Activated CD8-positive, alpha-beta memory T cell treated with anti-CD3 and anti-CD28 coated beads for 4 hours (primary cell): Measurements from ENCODE around the gene RAB44.

Source experiments
- DNase-seq, 2 donors: peaks; one replicate each; pipeline ENCODE4 v3.0.0-alpha.2; 2020; ENCODE audit warnings: low read depth in 2 of 2

The RAB44 gene

DNA sequence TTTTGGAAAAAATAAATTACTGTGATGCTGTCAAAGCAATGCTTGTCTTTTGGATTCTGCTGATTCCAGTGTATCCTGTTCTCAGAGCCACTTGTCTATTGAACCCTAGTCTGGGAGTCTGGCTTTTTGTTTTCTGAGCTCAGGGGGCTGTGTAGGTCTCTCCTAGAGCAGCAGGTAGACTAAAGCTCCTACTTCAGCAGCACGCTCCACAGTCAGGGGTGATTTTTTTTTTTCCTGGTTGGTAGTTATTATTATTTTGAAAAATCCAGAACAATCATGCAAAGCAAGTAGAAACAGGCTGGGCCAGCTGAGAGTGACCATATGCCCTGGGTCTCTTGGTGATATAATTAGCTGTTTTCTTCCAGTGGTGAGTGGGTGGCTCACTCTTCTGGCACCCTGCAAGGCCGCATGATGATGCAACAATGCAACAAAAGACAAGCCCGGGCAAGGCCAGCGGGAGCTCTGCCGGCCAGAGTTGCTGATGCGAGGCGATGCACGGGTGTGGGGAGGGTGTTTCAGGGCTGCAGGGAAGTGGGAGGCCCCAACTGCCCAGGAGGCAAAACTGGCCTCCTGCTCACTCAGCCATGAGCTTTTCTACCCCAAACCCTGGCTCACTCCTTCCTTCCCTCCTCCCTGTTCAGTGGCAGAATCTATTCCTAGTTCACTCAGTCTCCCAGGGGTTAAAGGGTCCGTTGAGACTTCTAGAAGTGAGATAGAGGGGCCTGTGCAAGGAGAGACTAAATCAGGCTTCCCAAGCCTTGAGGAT, 30.6 kb upstream of the RAB44 start:
- no peak for DNase-seq

DNA sequence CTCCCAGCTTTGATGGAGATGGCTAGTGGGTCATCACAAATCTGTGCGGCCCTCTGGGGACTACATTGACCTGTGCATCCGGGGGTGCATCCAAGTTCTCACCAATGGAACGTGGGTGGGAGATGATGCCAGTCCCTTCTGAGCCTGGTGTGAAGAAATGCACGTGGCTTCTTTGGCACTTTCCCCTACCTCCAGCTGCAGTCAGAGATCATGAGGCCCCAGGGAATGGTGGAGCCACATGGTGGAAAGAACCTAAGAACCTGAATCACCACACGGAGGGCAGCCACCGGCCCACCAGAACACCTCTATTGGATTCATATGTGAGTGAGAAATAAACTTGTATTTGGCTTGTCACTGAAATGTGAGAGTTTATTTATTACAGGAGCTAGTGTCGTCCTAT, 29.0 kb upstream of the RAB44 start:
- no peak for DNase-seq

DNA sequence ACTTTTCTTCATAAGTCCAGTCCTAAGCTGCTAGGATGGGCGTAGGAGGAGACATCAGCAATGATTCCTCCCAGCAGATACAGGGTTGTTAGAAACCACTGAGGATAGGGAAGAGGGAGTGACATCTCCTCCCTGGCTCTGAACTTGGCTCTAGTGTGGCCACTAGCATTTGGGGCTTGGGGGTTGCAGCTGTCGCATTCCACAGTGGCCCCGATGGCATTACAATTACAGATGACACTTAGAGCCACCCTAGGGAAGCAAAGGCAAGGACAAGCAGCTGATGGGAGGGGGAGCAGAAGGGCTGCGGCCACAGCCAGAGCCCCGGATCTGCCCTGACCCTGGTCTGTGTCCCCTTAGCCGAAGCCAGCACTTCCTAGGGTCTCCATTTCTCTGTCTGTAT, 28.6 kb upstream of the RAB44 start:
- no peak for DNase-seq

DNA sequence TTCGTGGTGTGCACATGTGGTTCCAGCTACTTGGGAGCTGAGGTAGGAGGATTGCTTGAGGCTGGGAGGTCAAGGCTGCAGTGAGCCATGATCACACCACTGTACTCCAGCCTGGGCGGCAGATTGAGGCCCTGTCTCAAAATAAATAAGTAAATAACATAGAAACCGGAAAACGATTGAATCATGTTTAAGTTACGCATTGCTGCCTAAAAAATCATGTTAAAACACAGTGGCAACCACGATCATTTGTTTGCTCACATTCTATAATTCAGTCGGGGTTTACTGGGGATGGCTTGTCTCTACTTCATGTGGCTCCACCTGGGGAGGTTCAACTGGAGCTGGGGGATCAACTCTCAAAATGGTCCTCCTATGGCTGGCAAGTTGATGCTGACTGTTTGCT, 27.4 kb upstream of the RAB44 start:
- DNase-seq, result no peak

DNA sequence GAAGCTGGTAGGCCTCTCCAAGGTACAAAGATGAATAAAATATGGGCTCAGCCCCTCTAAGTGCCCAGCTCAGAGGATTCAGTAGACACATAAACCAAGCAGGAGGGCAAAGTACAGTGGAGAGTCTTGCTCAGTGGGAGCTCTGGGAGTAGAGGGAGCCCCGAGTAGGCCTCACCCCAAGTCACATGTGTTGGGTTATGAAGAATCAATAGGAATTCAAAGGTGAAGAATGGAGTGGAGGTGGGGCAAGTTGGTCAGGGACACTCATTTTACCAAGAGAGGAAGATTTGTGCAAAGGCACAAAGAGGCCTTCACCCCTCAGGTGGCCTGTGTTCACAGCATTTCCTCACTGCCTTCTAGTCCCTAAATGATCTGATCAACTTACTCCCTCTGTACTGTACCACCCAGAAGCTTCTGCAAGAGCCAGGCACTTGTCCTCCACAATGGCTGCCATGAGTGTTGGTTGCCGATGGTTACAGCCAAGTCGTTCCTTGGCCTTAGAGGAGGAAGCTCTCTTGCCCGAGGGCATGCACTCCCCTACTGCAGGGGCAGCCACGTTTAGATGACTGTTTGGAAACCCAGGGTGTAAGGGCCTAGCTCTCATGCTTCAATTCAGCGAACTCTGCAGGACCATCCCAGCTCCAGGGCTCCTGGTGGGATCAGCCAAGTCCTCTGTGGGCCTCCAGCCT, 25.8 kb upstream of the RAB44 start:
- DNase-seq, result no peak

DNA sequence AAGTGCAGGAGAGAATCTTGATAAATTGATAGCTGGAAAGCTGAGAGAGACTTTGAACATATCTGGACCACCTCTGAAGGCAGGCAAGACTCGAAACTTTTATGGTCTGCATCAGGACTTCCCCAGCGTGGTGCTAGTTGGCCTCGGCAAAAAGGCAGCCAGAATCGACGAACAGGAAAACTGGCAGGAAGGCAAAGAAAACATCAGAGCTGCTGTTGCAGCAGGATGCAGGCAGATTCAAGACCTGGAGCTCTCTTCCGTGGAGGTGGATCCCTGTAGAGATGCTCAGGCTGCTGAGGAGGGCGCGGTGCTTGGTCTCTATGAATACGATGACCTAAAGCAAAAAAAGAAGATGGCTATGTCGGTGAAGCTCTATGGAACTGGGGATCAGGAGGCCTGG, 23.7 kb upstream of the RAB44 start:
- DNase-seq, result no peak

DNA sequence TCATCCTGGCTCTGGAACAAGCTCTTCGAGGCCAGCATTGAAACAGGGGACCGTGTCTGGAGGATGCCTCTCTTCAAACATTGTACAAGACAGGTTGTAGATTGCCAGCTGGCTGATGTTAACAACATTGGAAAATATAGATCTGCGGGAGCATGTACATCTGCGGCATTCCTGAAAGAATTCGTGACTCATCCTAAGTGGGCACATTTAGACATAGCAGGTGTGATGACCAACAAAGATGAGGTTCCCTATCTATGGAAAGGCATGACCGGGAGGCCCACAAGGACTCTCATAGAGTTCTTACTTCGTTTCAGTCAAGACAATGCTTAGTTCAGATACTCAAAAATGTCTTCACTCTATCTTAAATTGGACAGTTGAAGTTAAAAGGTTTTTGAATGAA, 22.7 kb upstream of the RAB44 start:
- no peak for DNase-seq

DNA sequence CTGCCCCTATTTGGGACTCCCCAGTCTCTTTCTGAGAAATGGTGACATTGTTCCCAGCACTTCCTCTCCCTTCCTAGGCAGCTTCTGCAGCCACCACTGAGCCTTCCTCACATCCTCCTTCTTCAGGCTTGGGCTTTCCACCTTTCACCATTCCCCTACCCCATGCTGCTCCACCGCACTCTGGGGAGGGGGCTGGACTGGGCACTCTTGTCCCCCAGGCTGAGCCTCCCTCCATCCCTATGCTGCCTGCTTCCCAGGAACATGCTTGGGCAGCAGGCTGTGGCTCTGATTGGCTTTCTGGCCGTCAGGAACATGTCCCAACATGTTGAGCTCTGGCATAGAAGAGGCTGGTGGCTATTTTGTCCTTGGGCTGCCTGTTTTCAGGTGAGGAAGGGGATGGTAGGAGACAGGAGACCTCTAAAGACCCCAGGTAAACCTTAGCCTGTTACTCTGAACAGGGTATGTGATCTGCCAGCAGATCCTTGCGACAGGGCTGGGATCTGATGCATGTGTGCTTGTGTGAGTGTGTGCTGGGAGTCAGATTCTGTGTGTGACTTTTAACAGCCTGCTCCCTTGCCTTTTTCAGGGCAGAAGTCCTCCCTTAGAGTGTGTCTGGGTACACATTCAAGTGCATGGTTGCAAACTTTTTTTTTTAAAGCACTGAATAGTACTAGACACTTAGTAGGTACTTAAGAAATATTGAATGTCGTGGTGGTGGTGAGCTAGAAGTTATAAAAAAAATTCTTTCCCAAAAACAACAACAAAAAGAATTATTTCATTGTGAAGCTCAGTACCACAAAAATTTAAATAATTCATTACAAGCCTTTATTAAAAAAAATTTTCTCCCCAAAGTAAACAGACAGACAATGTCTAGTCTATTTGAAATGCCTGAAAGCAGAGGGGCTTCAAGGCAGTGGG, 21.2 kb upstream of the RAB44 start:
- DNase-seq, result no peak

DNA sequence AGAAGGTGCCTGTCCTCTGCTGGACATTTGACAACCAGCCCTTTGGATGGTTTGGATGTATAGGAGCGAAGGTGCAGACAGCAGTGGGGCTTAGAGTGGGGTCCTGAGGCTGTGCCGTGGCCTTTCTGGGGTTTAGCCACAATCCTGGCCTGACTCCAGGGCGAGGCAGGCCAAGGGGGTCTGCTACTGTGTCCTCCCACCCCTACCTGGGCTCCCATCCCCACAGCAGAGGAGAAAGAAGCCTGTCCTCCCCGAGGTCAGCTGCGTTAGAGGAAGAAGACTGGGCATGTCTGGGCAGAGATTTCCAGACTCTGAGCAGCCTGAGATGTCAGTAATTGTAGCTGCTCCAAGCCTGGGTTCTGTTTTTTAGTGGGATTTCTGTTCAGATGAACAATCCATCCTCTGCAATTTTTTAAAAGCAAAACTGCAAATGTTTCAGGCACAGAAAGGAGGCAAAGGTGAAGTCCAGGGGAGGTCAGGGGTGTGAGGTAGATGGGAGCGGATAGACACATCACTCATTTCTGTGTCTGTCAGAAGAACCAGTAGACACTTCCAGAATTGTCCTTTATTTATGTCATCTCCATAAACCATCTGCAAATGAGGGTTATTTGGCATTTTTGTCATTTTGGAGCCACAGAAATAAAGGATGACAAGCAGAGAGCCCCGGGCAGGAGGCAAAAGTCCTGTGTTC, 20.4 kb upstream of the RAB44 start:
- no peak for DNase-seq

DNA sequence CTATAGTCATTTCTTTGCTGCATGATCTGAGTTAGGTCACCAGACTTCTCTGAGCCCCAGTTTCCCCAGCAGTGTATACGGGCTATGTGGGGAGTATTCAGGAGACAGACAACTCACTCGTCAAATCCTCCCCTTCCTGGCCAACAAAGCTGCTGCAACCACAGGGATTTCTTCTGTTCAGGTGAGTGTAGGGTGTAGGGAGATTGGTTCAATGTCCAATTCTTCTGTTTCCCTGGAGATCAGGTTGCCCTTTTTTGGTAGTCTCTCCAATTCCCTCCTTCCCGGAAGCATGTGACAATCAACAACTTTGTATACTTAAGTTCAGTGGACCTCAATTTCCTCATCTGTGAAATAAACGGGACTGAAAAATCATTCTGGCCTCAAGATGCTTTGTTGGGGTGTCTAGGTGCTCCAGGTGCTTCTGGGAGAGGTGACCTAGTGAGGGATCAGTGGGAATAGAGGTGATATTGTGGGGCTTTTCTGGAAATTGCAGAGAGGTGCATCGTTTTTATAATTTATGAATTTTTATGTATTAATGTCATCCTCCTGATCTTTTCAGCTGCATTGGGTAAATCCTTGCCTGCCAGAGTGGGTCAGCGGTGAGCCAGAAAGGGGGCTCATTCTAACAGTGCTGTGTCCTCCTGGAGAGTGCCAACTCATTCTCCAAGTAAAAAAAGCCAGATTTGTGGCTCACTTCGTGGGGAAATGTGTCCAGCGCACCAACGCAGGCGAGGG, 19.7 kb upstream of the RAB44 start:
- DNase-seq, result no peak

DNA sequence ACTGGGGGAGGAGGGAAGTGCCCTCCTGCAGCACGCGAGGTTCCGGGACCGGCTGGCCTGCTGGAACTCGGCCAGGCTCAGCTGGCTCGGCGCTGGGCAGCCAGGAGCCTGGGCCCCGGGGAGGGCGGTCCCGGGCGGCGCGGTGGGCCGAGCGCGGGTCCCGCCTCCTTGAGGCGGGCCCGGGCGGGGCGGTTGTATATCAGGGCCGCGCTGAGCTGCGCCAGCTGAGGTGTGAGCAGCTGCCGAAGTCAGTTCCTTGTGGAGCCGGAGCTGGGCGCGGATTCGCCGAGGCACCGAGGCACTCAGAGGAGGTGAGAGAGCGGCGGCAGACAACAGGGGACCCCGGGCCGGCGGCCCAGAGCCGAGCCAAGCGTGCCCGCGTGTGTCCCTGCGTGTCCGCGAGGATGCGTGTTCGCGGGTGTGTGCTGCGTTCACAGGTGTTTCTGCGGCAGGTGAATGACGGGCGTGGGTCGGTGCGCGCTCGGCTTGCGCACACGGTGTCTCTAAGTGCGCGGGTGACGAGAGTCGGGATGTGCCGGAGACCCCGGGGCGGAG, 19.1 kb upstream of the RAB44 start, which contains the start of gene CDKN1A:
CDKN1A (plus strand) TSS at position 227 of the 555 bp plus-strand sequence. CDS start 5,388 bp downstream, outside the sequence.
- DNase-seq, result peak; percentile 47 to 55

DNA sequence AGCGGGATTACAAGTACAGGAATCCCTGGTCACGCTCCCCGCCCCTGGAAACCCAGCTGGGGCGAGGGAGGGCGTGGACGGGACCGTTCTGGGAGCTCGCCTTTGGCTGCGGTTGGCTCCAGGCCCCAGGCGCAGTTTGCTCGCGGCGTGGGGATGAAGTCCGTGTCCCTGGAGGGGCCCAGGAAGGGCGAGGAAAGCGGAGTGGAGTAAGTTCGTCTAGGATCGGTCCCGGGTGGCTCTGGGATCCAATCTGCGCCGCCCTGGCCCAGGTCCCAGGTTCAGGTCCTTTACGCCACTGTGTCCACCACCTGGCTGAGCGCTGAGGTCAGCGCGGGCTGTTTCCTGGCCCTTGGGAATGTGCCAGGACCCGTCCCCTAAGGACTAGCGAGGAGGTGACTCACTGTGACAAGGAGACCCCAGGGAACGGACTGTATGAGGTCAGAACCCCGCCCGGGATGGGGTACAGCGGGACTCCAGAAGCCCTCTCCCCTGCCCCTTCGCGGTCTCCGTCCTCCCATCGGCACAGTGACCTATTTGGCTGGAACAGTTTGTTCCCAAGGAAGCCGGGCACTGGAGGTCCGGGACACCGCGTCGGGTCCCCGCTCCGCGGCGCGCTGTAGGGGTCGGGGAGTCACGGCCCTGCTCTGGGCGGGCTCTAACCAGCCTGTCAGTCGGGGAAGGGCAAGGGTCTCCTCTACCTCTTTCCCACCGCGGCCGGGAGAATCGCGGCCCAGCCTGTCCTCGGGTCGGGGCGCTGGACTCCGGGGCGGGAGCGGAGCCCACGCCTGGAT, 18.4 kb upstream of the RAB44 start:
- no peak for DNase-seq

DNA sequence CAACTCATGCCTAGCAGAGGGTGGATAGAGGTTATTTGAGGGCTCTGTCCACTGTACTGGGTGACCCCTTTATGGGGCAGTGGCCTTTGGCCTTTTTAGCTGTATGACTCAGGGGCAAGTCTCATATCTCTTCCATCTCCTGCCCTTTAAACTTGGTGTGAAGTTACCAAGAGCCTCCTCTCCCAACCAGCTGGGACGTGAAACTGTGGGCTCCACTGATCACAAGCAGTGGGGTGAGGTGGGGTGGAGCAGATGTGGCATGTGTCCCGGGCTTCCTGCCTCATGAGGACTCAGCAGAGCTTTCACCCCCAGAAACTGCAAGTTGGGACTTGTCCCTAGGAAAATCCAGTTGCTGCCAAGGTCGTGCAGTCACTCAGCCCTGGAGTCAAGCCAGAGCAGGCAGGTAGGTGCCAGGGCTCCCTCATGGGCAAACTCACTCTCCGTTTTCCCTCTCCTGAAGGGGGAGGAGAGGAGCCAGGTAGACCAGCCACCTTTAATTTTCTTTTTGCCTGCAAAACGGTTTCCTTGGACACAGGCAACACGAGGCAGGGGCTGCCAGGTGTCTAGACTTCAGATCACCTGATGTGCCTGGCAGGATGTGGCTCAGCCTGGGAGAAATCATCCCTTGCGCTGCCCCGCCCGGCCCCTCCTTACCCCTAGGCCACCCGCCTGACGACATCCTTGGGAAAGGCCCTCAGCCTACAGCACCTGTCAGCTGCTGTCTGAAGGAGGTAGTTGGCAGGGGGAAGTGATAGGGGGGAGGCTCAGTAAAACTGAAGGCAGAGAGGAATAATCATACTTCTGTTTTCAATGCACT, 15.1 kb upstream of the RAB44 start:
- peak in 1 of 2 donors; percentile 28 for DNase-seq

DNA sequence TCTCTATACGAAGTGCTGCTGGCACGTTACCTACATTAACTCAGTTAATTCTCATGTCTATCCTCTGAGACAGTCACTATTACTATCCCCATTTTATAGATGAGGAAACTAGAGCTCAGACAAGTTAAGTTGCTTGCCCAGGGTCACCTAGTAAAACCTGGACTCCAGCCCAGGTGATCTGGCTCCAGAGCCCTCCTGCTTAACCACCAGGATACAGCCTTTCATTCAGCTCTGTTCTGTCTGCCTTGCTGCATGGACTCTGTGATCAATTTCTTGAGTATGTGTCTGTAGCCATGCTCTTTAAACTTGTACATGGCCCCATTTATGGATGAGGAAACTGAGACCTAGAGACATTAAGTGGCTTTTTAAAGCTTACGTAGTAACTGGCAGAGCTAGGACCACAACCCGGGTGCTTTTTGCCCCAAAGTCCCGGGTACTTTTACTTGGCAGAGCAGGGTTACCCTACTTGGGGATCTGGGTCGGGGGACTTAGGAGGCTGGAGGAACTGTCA, 14.4 kb upstream of the RAB44 start:
- DNase-seq, result no peak

DNA sequence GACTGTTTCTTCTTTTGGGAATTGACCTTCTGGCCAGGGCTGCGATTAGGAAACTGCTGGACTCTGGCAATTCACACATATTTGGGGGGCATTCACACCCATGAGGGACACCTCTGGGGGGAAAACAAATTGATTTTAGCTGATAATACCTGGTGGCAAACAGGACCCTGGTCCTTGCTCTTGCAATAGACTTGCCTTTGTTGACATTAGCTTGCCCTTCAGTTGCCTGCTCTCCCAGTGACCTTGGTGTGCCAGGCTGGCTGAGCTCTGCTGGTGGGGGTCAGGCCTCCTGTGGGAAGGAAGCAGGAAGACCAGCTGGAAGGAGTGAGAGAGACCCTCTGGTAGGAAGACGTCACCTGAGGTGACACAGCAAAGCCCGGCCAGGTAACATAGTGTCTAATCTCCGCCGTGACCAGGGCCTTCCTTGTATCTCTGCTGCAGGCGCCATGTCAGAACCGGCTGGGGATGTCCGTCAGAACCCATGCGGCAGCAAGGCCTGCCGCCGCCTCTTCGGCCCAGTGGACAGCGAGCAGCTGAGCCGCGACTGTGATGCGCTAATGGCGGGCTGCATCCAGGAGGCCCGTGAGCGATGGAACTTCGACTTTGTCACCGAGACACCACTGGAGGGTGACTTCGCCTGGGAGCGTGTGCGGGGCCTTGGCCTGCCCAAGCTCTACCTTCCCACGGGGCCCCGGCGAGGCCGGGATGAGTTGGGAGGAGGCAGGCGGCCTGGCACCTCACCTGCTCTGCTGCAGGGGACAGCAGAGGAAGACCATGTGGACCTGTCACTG, 13.8 kb upstream of the RAB44 start:
- DNase-seq, result no peak

DNA sequence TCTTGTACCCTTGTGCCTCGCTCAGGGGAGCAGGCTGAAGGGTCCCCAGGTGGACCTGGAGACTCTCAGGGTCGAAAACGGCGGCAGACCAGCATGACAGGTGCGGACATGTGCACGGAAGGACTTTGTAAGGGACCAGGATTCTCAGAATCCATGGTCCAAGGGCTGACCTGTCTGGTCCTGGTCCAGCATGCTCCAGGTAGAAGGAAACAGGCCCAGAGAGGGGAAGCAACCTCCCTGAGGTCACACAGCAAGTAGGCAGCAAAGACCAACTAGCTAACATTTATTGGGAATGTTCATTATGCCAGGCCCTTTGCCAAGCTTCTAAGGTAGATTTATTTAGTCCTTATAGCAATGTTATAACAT, 13.2 kb upstream of the RAB44 start:
- DNase-seq, result no peak

DNA sequence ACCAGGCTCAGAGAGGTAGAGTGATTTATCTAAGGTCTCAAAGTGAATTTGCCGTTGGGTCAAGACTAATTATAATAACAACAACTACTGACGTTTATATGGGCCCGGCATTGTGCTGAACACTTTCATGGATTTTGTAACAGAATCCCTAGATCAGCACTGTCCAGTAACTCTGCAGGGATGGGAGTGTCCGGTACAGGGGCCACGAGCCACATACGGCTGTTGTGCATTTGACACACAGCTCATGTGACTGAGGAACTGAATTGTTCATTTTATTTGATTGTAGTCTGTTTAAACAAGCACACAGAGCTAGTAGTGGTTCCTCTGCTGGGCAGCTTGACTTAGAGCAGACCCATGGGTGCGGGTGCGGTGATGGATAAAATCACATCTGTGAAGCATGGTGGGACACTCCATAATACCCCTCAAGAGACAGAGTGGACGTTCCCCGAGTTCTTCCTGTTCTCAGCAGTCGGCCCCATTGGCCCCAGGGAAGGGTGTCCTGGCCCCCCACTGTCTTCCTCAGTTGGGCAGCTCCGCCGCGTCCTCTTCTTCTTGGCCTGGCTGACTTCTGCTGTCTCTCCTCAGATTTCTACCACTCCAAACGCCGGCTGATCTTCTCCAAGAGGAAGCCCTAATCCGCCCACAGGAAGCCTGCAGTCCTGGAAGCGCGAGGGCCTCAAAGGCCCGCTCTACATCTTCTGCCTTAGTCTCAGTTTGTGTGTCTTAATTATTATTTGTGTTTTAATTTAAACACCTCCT, 12.3 kb upstream of the RAB44 start:
- no peak for DNase-seq
